Spleen (tissue), 11 donors: Measurements from ENCODE around the gene KCNH6. TPM values are rescaled to one million over a fixed set of nuclear protein-coding genes. Genes with fewer than 3 reads are reported as not detected.

Experiments
- DNase-seq: peaks from one replicate; pipeline ENCODE4 v3.0.0-alpha.2; 2020
- H3K27ac ChIP-seq, 8 donors: fragments of 200-600 bp; sonication (generic) in 7 of 8; 1 replicate in 4 of 8; 2 replicates in 4 of 8; pipeline versions ENCODE4 v1.5.0 to v1.8.0; 2016 to 2021; ENCODE audit warnings: inconsistent platforms in 4 of 8, mild to moderate bottlenecking in 4 of 8, moderate library complexity in 1 of 8
- H3K27me3 ChIP-seq, 7 donors: fragments of 200-600 bp; sonication (generic) in 6 of 7; replicated peaks in 1 of 7; 1 replicate in 4 of 7; 2 replicates in 3 of 7; pipeline versions ENCODE4 v1.5.0 to v1.8.0; 2016 to 2021; ENCODE audit warnings: inconsistent platforms in 3 of 7, mild to moderate bottlenecking in 1 of 7
- H3K36me3 ChIP-seq, 6 donors: fragments of 200-600 bp; sonication (generic) in 5 of 6; 1 replicate in 4 of 6; 2 replicates in 2 of 6; pipeline versions ENCODE4 v1.5.0 to v1.8.0; 2016 to 2021; ENCODE audit warnings: inconsistent platforms in 2 of 6
- H3K4me1 ChIP-seq, 6 donors: fragments of 200-600 bp; sonication (generic) in 5 of 6; 1 replicate in 3 of 6; 2 replicates in 3 of 6; pipeline versions ENCODE4 v1.5.0 to v1.8.0; 2016 to 2021; ENCODE audit warnings: inconsistent platforms in 3 of 6
- H3K4me3 ChIP-seq, 8 donors: fragments of 200-600 bp; sonication (generic) in 7 of 8; 1 replicate in 4 of 8; 2 replicates in 4 of 8; pipeline versions ENCODE4 v1.5.0 to v1.8.0; 2016 to 2021; ENCODE audit warnings: inconsistent platforms in 4 of 8, mild to moderate bottlenecking in 4 of 8, moderate library complexity in 2 of 8
- H3K9me3 ChIP-seq, 8 donors: fragments of 200-600 bp; sonication (generic) in 7 of 8; 1 replicate in 4 of 8; 2 replicates in 4 of 8; pipeline versions ENCODE4 v1.5.0 to v1.8.0; 2016 to 2021; ENCODE audit warnings: inconsistent platforms in 4 of 8
- POLR2A ChIP-seq, 3 donors: fragments of 450-650 bp; IDR thresholded peaks; one replicate each; pipeline ENCODE4 v1.5.1; 2017; ENCODE audit warnings: antibody characterized with exemption in 3 of 3, mild to moderate bottlenecking in 1 of 3
- POLR2AphosphoS5 ChIP-seq, 3 donors: sonication (generic); formaldehyde crosslinking; IDR thresholded peaks; one replicate each; pipeline ENCODE4 v1.5.1; 2017; ENCODE audit warnings: antibody characterized with exemption in 3 of 3
- WGBS, 5 donors: extraction: QIAGEN DNeasy Blood & Tissue Kit in 3 of 5; methylation state at CpG; one replicate each; pipeline versions ENCODE4 v1.1.5 to v1.1.7; 2013 to 2018; 5-methylcytosine and 5-hydroxymethylcytosine counted together
- intact Hi-C: fragments of 100-400 bp; cut with DNase I; formaldehyde crosslinking; loops from one replicate; pipeline ENCODE4 v1.15.0; 2023; ENCODE audit warnings: low total_unique reads
- polyA plus RNA-seq, 3 donors: library from polyadenylated mRNA; stranded (reverse); fragments of 200-250 nt; gene quantifications; one replicate each; pipeline ENCODE4 v1.2.1, GENCODE V29; 2013
- total RNA-seq, 7 donors: library from RNA; depleted of rRNA in 3 of 7; stranded (reverse); fragments of >200 nt in 3 of 7; fragmentation: NEBNext Ultra II Directional in 4 of 7; extraction: Animal tissue kit (Norgen Biotek cat#: 25700) in 4 of 7; gene quantifications; one replicate each; pipeline versions ENCODE4 v1.1.0 to v1.2.1, GENCODE V29; 2016 to 2021
- TF ChIP-seq, protein P1 (sequence below), 11 experiments: fragments of 200-600 bp in 7 of 11; fragments of 450-650 bp in 4 of 11; sonication (generic) in 4 of 11; IDR thresholded peaks in 8 of 11; conservative IDR thresholded peaks in 3 of 11; 1 replicate in 7 of 11; 2 replicates in 4 of 11; pipeline versions ENCODE4 v1.4.0 to v1.8.0; 2016 to 2021; ENCODE audit warnings: antibody characterized with exemption in 11 of 11, inconsistent platforms in 4 of 11, mild to moderate bottlenecking in 1 of 11
- donor health status: healthy with polysubstance abuse.
- donor health status: DM: no; HTN: no; CAD: no; lungs with moderate emphysema.
- donor health status: DM: no; HTN: no; CAD: no.
- donor health status: Bipolar disorder and iron deficiency.
- donor health status: healthy.
- donor health status: DM: no; HTN: no; CAD: no.
- donor health status: DM: yes; HTN: yes; CAD: no.

Gene KCNH6
- total and polyA plus RNA-seq, 10 donors = not detected

DNA sequence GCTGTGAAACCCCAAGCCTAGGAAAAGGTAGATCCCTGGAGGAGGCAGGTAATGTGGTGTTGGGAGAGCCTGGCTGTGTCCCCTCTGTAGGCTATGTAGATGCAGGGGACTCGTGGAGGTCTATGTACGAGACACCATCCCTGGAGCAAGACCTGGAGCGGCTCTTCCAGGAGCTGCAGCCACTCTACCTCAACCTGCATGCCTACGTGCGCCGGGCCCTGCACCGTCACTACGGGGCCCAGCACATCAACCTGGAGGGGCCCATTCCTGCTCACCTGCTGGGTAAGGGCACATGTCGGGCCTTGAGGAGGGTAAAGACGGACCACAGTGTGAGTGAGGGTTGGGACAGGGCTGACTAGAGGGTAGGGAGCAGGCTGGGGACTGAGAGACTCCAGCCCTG lies 34.3 kb upstream of the KCNH6 start:
- WGBS, 5 donors = 91 to 100% (median 92%) methylated on average over 2 to 10 of the region's 10 CpGs
- H3K27me3 ChIP-seq = peaks cover 0 to 14% (median 0%) of the 10 kb centered on the region in 7 donors
- H3K4me3 ChIP-seq = no peak overlapping the region
- H3K9me3 ChIP-seq = no peaks in the 10 kb centered on the region
- H3K36me3 ChIP-seq = no peaks in the 10 kb centered on the region
- no peak overlapping the region for H3K27ac ChIP-seq
- no peaks in the 10 kb centered on the region for H3K4me1 ChIP-seq
- TF ChIP-seq POLR2A (IDR thresholded peaks at IDR 0.05) (no peak), POLR2AphosphoS5 (IDR thresholded peaks at IDR 0.05) (no peak)
- TF ChIP-seq, protein P1, sequence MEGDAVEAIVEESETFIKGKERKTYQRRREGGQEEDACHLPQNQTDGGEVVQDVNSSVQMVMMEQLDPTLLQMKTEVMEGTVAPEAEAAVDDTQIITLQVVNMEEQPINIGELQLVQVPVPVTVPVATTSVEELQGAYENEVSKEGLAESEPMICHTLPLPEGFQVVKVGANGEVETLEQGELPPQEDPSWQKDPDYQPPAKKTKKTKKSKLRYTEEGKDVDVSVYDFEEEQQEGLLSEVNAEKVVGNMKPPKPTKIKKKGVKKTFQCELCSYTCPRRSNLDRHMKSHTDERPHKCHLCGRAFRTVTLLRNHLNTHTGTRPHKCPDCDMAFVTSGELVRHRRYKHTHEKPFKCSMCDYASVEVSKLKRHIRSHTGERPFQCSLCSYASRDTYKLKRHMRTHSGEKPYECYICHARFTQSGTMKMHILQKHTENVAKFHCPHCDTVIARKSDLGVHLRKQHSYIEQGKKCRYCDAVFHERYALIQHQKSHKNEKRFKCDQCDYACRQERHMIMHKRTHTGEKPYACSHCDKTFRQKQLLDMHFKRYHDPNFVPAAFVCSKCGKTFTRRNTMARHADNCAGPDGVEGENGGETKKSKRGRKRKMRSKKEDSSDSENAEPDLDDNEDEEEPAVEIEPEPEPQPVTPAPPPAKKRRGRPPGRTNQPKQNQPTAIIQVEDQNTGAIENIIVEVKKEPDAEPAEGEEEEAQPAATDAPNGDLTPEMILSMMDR (IDR thresholded peaks at IDR 0.05 in 8 of 11, conservative IDR thresholded peaks at IDR 0.05 in 3 of 11) = no peak
- intact Hi-C loops = no loop called here
- no peak for DNase-seq

DNA sequence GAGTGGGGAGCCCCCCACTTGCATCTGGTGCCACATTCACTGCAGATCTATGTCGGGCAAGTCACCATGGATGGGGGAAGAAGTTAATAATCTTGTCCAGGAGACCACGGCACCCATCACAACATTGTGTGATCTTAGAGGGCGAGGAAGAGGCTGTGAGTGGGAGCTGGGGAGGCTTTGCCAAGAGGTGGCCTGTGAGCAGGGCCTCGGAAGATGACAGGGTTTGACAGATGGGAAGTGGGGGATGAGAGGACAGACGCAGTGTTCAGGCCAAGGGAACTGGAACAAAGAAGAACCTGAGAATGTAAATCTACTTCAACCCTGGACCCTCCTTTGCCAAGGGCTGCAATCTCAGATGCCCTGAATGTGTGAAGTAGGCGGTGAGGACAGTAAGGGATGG lies 33.9 kb upstream of the KCNH6 start:
- TF ChIP-seq POLR2A (IDR thresholded peaks at IDR 0.05) = no peak
- TF ChIP-seq, protein P1 (IDR thresholded peaks at IDR 0.05 in 8 of 11, conservative IDR thresholded peaks at IDR 0.05 in 3 of 11) = no peak
- no peak for TF ChIP-seq POLR2AphosphoS5 (IDR thresholded peaks at IDR 0.05)
- Histone ChIP-seq H3K4me1 (no peaks in the 10 kb centered on the region), H3K27me3 (peaks cover 0 to 14% (median 0%) of the 10 kb centered on the region in 7 donors), H3K9me3 (no peaks in the 10 kb centered on the region), H3K27ac (no peak overlapping the region), H3K36me3 (no peaks in the 10 kb centered on the region), H3K4me3 (no peak overlapping the region)
- intact Hi-C loops = no loop called here
- 79 to 87% (median 86%) methylated on average over 6 of the region's 6 CpGs for WGBS, 5 donors
- no peak for DNase-seq

DNA sequence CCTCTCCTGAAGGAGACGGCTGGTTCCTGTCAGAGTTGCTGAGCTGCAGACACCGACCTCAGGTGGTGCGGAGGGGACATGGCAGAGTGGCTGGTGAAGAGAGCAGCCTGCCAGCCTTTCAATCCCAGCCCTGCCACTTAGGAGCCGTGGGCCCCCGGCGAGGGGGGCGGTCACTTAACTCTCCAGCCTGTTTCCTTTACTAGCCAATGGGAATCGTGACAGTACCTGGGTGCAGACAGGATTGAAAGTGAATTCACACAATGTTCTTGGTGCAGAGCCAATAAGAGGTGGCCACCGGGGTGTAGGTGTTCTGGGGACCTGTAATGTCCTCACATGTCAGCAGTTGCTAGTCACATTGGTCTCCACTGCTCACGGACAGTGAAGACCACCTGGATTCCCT lies 32.8 kb upstream of the KCNH6 start:
- no peaks in the 10 kb centered on the region for H3K36me3 ChIP-seq
- no peak for TF ChIP-seq POLR2A (IDR thresholded peaks at IDR 0.05)
- H3K4me3 ChIP-seq = no peak overlapping the region
- peaks cover 0 to 9% (median 0%) of the 10 kb centered on the region in 7 donors for H3K27me3 ChIP-seq
- intact Hi-C loops = no loop called here
- no peaks in the 10 kb centered on the region for H3K9me3 ChIP-seq
- H3K4me1 ChIP-seq = no peaks in the 10 kb centered on the region
- no peak for DNase-seq
- no peak overlapping the region for H3K27ac ChIP-seq
- WGBS, 5 donors = 65 to 83% (median 80%) methylated on average over 8 to 10 of the region's 10 CpGs

DNA sequence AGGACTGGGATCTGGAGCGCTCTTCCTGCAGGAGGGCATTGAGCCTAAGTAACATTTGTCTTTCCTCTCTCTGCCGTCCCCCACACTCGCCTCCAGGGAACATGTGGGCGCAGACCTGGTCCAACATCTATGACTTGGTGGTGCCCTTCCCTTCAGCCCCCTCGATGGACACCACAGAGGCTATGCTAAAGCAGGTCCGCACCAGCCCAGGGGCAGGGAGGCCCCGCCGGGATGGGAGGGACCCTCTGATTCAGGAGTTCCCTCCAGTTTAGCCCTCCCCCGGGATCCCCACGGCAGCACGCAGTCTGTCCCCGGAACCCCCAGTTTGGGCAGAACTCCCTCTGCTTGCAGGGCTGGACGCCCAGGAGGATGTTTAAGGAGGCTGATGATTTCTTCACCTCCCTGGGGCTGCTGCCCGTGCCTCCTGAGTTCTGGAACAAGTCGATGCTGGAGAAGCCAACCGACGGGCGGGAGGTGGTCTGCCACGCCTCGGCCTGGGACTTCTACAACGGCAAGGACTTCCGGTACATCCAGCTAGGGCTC lies 32.2 kb upstream of the KCNH6 start:
- H3K27me3 ChIP-seq = peaks cover 0 to 9% (median 0%) of the 10 kb centered on the region in 7 donors
- H3K27ac ChIP-seq = no peak overlapping the region
- H3K4me1 ChIP-seq = no peaks in the 10 kb centered on the region
- intact Hi-C loops = no loop called here
- no peak for DNase-seq
- TF ChIP-seq POLR2A (IDR thresholded peaks at IDR 0.05) = no peak
- TF ChIP-seq POLR2AphosphoS5 (IDR thresholded peaks at IDR 0.05) = no peak
- TF ChIP-seq, protein P1 (IDR thresholded peaks at IDR 0.05 in 8 of 11, conservative IDR thresholded peaks at IDR 0.05 in 3 of 11) = no peak
- H3K36me3 ChIP-seq = no peaks in the 10 kb centered on the region
- WGBS, 5 donors = 82 to 93% (median 88%) methylated on average over 12 to 22 of the region's 22 CpGs
- no peaks in the 10 kb centered on the region for H3K9me3 ChIP-seq
- no peak overlapping the region for H3K4me3 ChIP-seq

DNA sequence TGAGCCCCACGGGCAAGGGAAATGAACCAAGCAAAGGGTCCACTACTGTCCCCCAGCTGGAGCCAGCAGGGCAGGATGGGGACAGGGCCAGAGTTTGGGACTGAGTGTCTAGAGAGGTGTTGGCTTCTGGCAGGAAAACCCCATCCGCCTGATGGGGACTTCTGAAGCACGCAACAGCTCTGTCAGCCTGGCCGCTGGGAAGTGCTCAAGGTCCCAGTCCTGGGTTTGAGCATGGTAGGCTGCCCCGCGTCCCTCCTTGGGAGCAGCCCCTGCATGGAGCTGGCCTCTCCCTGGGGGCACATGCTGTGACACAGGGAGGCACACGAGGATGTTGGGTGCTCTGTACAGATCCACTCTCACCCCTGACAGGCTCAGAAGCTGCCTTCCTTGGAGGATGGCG lies 31.7 kb upstream of the KCNH6 start:
- WGBS, 5 donors = 64 to 91% (median 78%) methylated on average over 5 to 8 of the region's 8 CpGs
- Histone ChIP-seq H3K27me3 (peaks cover 0 to 9% (median 0%) of the 10 kb centered on the region in 7 donors), H3K4me3 (no peak overlapping the region), H3K27ac (no peak overlapping the region), H3K36me3 (no peaks in the 10 kb centered on the region), H3K9me3 (no peaks in the 10 kb centered on the region), H3K4me1 (no peaks in the 10 kb centered on the region)
- DNase-seq = no peak
- TF ChIP-seq POLR2AphosphoS5 (IDR thresholded peaks at IDR 0.05) (no peak), POLR2A (IDR thresholded peaks at IDR 0.05) (no peak)
- TF ChIP-seq, protein P1 (IDR thresholded peaks at IDR 0.05 in 8 of 11, conservative IDR thresholded peaks at IDR 0.05 in 3 of 11) = no peak
- intact Hi-C loops = no loop called here
